HCT116 (cell line): ENCODE measurements around the gene TMEM116. TPM values are rescaled to one million over a fixed set of nuclear protein-coding genes. Genes with fewer than 3 reads are reported as not detected.

Source experiments
- ATAC-seq: fragments of 200-7000 bp; cut with Tn5 transposase; 2 replicates; pipeline ENCODE4 v1.9.1; 2020; ENCODE audit warnings: mild to moderate bottlenecking, moderate library complexity
- BruUV-seq: library from RNA; stranded (reverse); fragments of 400-500 nt; replicated peaks from 2 replicates; lab custom pipeline; 2021; lab: Mats Ljungman, UMichigan
- CTCF ChIA-PET: fragments of 300-600 bp; sonication (Branson Sonifier 250); formaldehyde crosslinking; loops from one replicate; lab custom pipeline; 2021; ENCODE audit warnings: antibody characterized with exemption; lab: Charles Lee
- POLR2A ChIA-PET: fragments of 300-600, 350-600 bp; sonication (Branson Sonifier 250); formaldehyde crosslinking; loops from one replicate; lab custom pipeline; 2021; ENCODE audit warnings: antibody characterized with exemption; lab: Charles Lee
- RAD21 ChIA-PET, 2 experiments: fragments of 300-600 bp; sonication (Branson Sonifier 250); formaldehyde crosslinking; loops; one replicate each; lab custom pipeline; 2023; ENCODE audit warnings: low total read pairs in 2 of 2; ENCODE audit not compliant: uncharacterized antibody in 2 of 2, unreplicated experiment in 2 of 2, low non-redundant PET in 1 of 2; lab: Charles Lee
- DNase-seq: peaks from one replicate; pipeline ENCODE4 v3.0.0-alpha.2; 2010; ENCODE audit warnings: low read depth, low spot score
- H2AFZ ChIP-seq: fragments of 200-600 bp; shearing (Covaris generic), sonication (generic); 2 replicates; pipeline ENCODE4 v1.6.1; 2017; ENCODE audit warnings: low read depth, mixed run types, mixed read lengths, antibody characterized with exemption, low read length; ENCODE audit not compliant: poor library complexity, severe bottlenecking
- H3K27ac ChIP-seq: 2 replicates; pipeline ENCODE4 v1.5.1; 2012; ENCODE audit warnings: low read depth, low read length
- H3K27me3 ChIP-seq: fragments of 200-600 bp; sonication (generic); 2 replicates; pipeline ENCODE4 v1.6.1; 2016; ENCODE audit warnings: mixed run types, low read length, mixed read lengths; ENCODE audit not compliant: insufficient read depth
- H3K36me3 ChIP-seq, 2 experiments: fragments of 200-500 bp in 1 of 2; fragments of 200-600 bp in 1 of 2; sonication (Bioruptor generic) in 1 of 2; sonication (generic) in 1 of 2; 2 replicates each; pipeline versions ENCODE4 v1.5.1 to v1.6.1; 2014 to 2016; ENCODE audit warnings: low read length in 2 of 2, inconsistent platforms in 1 of 2, mixed read lengths in 1 of 2, mixed run types in 1 of 2; ENCODE audit not compliant: insufficient read depth in 2 of 2, control insufficient read depth in 1 of 2
- H3K4me1 ChIP-seq, 2 experiments: fragments of 200-600 bp in 1 of 2; sonication (generic) in 1 of 2; 2 replicates each; pipeline versions ENCODE4 v1.5.1 to v1.6.1; 2012 to 2017; ENCODE audit warnings: low read length in 2 of 2, inconsistent platforms in 1 of 2, mild to moderate bottlenecking in 1 of 2, mixed read lengths in 1 of 2, mixed run types in 1 of 2, moderate library complexity in 1 of 2; ENCODE audit not compliant: insufficient read depth in 2 of 2, control insufficient read depth in 1 of 2
- H3K4me2 ChIP-seq: fragments of 200-600 bp; sonication (generic); 2 replicates; pipeline ENCODE4 v1.6.1; 2017; ENCODE audit warnings: mixed run types, low read length, mixed read lengths
- H3K4me3 ChIP-seq, 2 experiments: fragments of 200-600 bp in 1 of 2; sonication (generic) in 1 of 2; replicated peaks in 1 of 2; 2 replicates each; pipeline ENCODE4 v1.5.1; 2011 to 2016; ENCODE audit warnings: low read length in 2 of 2, control low read depth in 1 of 2, low read depth in 1 of 2, mild to moderate bottlenecking in 1 of 2, mixed read lengths in 1 of 2, mixed run types in 1 of 2
- H3K79me2 ChIP-seq: fragments of 200-600 bp; sonication (generic); 2 replicates; pipeline ENCODE4 v1.6.1; 2017; ENCODE audit warnings: mild to moderate bottlenecking, mixed run types, low read length, moderate library complexity, mixed read lengths; ENCODE audit not compliant: insufficient read depth
- H3K9ac ChIP-seq: fragments of 200-600 bp; sonication (generic); 2 replicates; pipeline ENCODE4 v1.6.1; 2016; ENCODE audit warnings: low read length, mixed read lengths
- H3K9me2 ChIP-seq: fragments of 200-600 bp; sonication (generic), shearing (Covaris generic); 2 replicates; pipeline ENCODE4 v1.6.1; 2017; ENCODE audit warnings: mixed run types, mild to moderate bottlenecking, moderate library complexity; ENCODE audit not compliant: insufficient read depth
- H3K9me3 ChIP-seq, 2 experiments: fragments of 200-500 bp in 1 of 2; fragments of 200-600 bp in 1 of 2; sonication (Bioruptor generic) in 1 of 2; sonication (generic) in 1 of 2; 2 replicates each; pipeline ENCODE4 v1.6.1; 2014 to 2017; ENCODE audit warnings: low read length in 2 of 2, mixed read lengths in 2 of 2, inconsistent platforms in 1 of 2, low read depth in 1 of 2, mild to moderate bottlenecking in 1 of 2, mixed run types in 1 of 2, moderate library complexity in 1 of 2; ENCODE audit not compliant: control insufficient read depth in 1 of 2, insufficient read depth in 1 of 2
- H4K20me1 ChIP-seq: fragments of 200-600 bp; sonication (generic), shearing (Covaris generic); 2 replicates; pipeline ENCODE4 v1.6.1; 2017; ENCODE audit warnings: mixed run types, mild to moderate bottlenecking, moderate library complexity; ENCODE audit not compliant: insufficient read depth
- ATF3 ChIP-seq: IDR thresholded peaks from 2 replicates; pipeline ENCODE4 v1.6.1; 2012
- CEBPB ChIP-seq: IDR thresholded peaks from 2 replicates; pipeline ENCODE4 v1.6.1; 2012; ENCODE audit warnings: low read depth
- CTCF ChIP-seq, 3 experiments: fragments of 200-600 bp in 1 of 3; sonication (generic) in 1 of 3; IDR thresholded peaks in 2 of 3; conservative IDR thresholded peaks in 1 of 3; 2 replicates each; pipeline ENCODE4 v1.5.1; 2012 to 2017; ENCODE audit warnings: low read depth in 2 of 3, low read length in 2 of 3, antibody characterized with exemption in 1 of 3, borderline replicate concordance in 1 of 3, control low read depth in 1 of 3, mild to moderate bottlenecking in 1 of 3, mixed read lengths in 1 of 3, mixed run types in 1 of 3, moderate library complexity in 1 of 3; ENCODE audit not compliant: insufficient read depth in 1 of 3
- ELF1 ChIP-seq: IDR thresholded peaks from 2 replicates; pipeline ENCODE4 v1.6.1; 2012; ENCODE audit warnings: low read depth, borderline replicate concordance
- EZH2phosphoT487 ChIP-seq: fragments of 200-600 bp; IDR thresholded peaks from 2 replicates; pipeline ENCODE4 v1.6.1; 2018; ENCODE audit warnings: antibody characterized with exemption, borderline replicate concordance
- FOSL1 ChIP-seq: IDR thresholded peaks from 2 replicates; pipeline ENCODE4 v1.6.1; 2012; ENCODE audit warnings: low read depth
- MAX ChIP-seq: IDR thresholded peaks from 2 replicates; pipeline ENCODE4 v1.6.1; 2012
- POLR2AphosphoS5 ChIP-seq: IDR thresholded peaks from 2 replicates; pipeline ENCODE4 v1.6.1; 2011; ENCODE audit warnings: mild to moderate bottlenecking, low read depth, low read length, moderate library complexity
- RAD21 ChIP-seq: IDR thresholded peaks from 2 replicates; pipeline ENCODE4 v1.6.1; 2012; ENCODE audit warnings: low read depth, mild to moderate bottlenecking
- SP1 ChIP-seq: IDR thresholded peaks from 2 replicates; pipeline ENCODE4 v1.6.1; 2012; ENCODE audit warnings: low read depth
- SRF ChIP-seq: IDR thresholded peaks from 2 replicates; pipeline ENCODE4 v1.6.1; 2012; ENCODE audit warnings: low read depth
- ZNF274 ChIP-seq: fragments of 200-500 bp; sonication (Bioruptor generic); IDR thresholded peaks from 2 replicates; pipeline ENCODE4 v1.6.1; 2014; ENCODE audit warnings: mild to moderate bottlenecking, low read depth, low read length, inconsistent platforms
- intact Hi-C: fragments of 100-400 bp; cut with micrococcal nuclease; formaldehyde crosslinking; loops from 2 replicates; pipeline ENCODE4 v1.10.0; 2022
- total RNA-seq: library from RNA; stranded (reverse); gene quantifications from one replicate; pipeline ENCODE4 v1.2.1, GENCODE V29; 2021; ENCODE audit not compliant: unreplicated experiment

TMEM116 gene
- total RNA-seq, 1 experiment from 2014 or later = 6.8 TPM

- BruUV-seq = no TSS peak
- H3K36me3 ChIP-seq = no peaks in the 10 kb centered on the region
- ATAC-seq = no peak
- no peak overlapping the region for H2AFZ ChIP-seq
- no peaks in the 10 kb centered on the region for H3K27me3 ChIP-seq
- H3K9me3 ChIP-seq = no peaks in the 10 kb centered on the region; a peak in 1 of 4 replicates
- H3K9ac ChIP-seq = no peak overlapping the region
- H3K4me3 ChIP-seq = no peak overlapping the region
- intact Hi-C loops = no loop called here
- DNase-seq = no peak
- ChIA-PET POLR2A (interaction anchor here (0.6 kb wide), 1 partner anchor 28 kb away, joined by 4 read pairs; no protein-coding TSS in a partner anchor), RAD21 (no interaction called here)
- H3K79me2 ChIP-seq = no peaks in the 10 kb centered on the region
- H4K20me1 ChIP-seq = no peaks in the 10 kb centered on the region
- no peak overlapping the region for H3K27ac ChIP-seq
- H3K9me2 ChIP-seq = no peaks in the 10 kb centered on the region
- H3K4me2 ChIP-seq = no peak overlapping the region
- TF ChIP-seq RAD21 (no peak), POLR2AphosphoS5 (no peak), ZNF274 (no peak), SRF (no peak)
- TF ChIP-seq, all 23 proteins: peak for 0
- CTCF ChIA-PET = interaction anchor here (1.3 kb wide), 1 partner anchor 32 kb away, joined by 6 read pairs; no protein-coding TSS in a partner anchor
- H3K4me1 ChIP-seq = no peaks in the 10 kb centered on the region
These were observed 36.1 kb downstream of the TMEM116 start for GRCh38 chr12:111976860-111977259.

- POLR2A ChIA-PET = no interaction called here
- no peak for ATAC-seq
- Histone ChIP-seq H3K4me2 (no peak overlapping the region), H3K4me1 (no peaks in the 10 kb centered on the region), H3K27ac (no peak overlapping the region), H3K36me3 (no peaks in the 10 kb centered on the region), H3K27me3 (no peaks in the 10 kb centered on the region), H3K4me3 (no peak overlapping the region), H3K9me2 (no peaks in the 10 kb centered on the region), H4K20me1 (no peaks in the 10 kb centered on the region), H3K9me3 (no peaks in the 10 kb centered on the region; a peak in 1 of 4 replicates), H2AFZ (no peak overlapping the region), H3K9ac (no peak overlapping the region), H3K79me2 (no peaks in the 10 kb centered on the region)
- BruUV-seq = no TSS peak
- CTCF ChIA-PET = interaction anchor here (1.3 kb wide), 1 partner anchor 31 kb away, joined by 6 read pairs; no protein-coding TSS in a partner anchor
- DNase-seq = no peak
- TF ChIP-seq MAX (no peak), CEBPB (no peak), SRF (no peak), ZNF274 (no peak), ATF3 (no peak), EZH2phosphoT487 (no peak), SP1 (no peak), FOSL1 (no peak), ELF1 (no peak), CTCF (IDR thresholded peaks at IDR 0.05 in 2 of 3, conservative IDR thresholded peaks at IDR 0.05 in 1 of 3; ENCODE audit: borderline replicate concordance in 1 of 3, insufficient read depth in 1 of 3, low read depth in 2 of 3, low read length in 2 of 3) (no peak)
- intact Hi-C loops = no loop called here
- RAD21 ChIA-PET = no interaction called here
These were observed 36.7 kb downstream of the TMEM116 start for GRCh38 chr12:111976291-111976690.
